Testis (tissue), 5 donors: ENCODE measurements around the gene SULT2B1. TPM values are rescaled to one million over a fixed set of nuclear protein-coding genes. Genes with fewer than 3 reads are reported as not detected.

ENCODE experiments used
- DNase-seq: peaks from one replicate; pipeline ENCODE4 v3.0.0-alpha.2; 2019
- H3K27ac ChIP-seq, 2 donors: fragments of 200-600 bp; sonication (generic); one replicate each; pipeline ENCODE4 v1.5.1; 2019
- H3K27me3 ChIP-seq: fragments of 200-600 bp; sonication (generic); one replicate; pipeline ENCODE4 v1.5.1; 2019
- H3K36me3 ChIP-seq: fragments of 200-600 bp; sonication (generic); one replicate; pipeline ENCODE4 v1.5.1; 2017; ENCODE audit warnings: low read depth; ENCODE audit errors: missing control alignments
- H3K4me1 ChIP-seq: fragments of 200-600 bp; sonication (generic); one replicate; pipeline ENCODE4 v1.5.1; 2019
- H3K4me3 ChIP-seq, 2 donors: fragments of 200-600 bp; sonication (generic); one replicate each; pipeline ENCODE4 v1.5.1; 2017 to 2019
- H3K9me3 ChIP-seq: fragments of 200-600 bp; sonication (generic); one replicate; pipeline ENCODE4 v1.5.1; 2017
- CTCF ChIP-seq, 3 experiments: fragments of 450-650 bp in 2 of 3; fragments of 200-600 bp in 1 of 3; sonication (generic) in 1 of 3; IDR thresholded peaks; one replicate each; pipeline ENCODE4 v1.5.1; 2016 to 2019; ENCODE audit warnings: antibody characterized with exemption in 3 of 3, mild to moderate bottlenecking in 2 of 3, moderate library complexity in 1 of 3
- POLR2A ChIP-seq: fragments of 450-650 bp; IDR thresholded peaks from one replicate; pipeline ENCODE4 v1.6.1; 2017; ENCODE audit warnings: antibody characterized with exemption, mild to moderate bottlenecking, moderate library complexity
- WGBS, 2 donors: methylation state at CpG; one replicate each; pipeline ENCODE4 v1.1.5; 2018; 5-methylcytosine and 5-hydroxymethylcytosine counted together
- intact Hi-C: fragments of 100-400 bp; cut with DNase I; formaldehyde crosslinking; loops from one replicate; pipeline ENCODE4 v1.15.1; 2023; ENCODE audit warnings: low total_unique reads
- long read RNA-seq, 2 donors: transcript quantifications; one replicate each; lab custom pipeline, GENCODE V29; 2026
- polyA plus RNA-seq: library from polyadenylated mRNA; stranded (reverse); fragments of 350-450 nt; fragmentation: Illumina TruSeq; extraction: RNeasy Lipid Tissue Mini Kit (QIAGEN cat#74804); gene quantifications from one replicate; pipeline ENCODE4 v1.2.3, GENCODE V29; 2014; ENCODE audit warnings: low read depth, low replicate concordance; ENCODE audit not compliant: insufficient read depth
- total RNA-seq, 2 donors: library from RNA; depleted of rRNA; stranded (reverse); fragments of >200 nt; gene quantifications; one replicate each; pipeline ENCODE4 v1.2.3, GENCODE V29; 2016

SULT2B1 gene
- total RNA-seq (1 to 10 TPM; 1.1 to 1.4 TPM), polyA plus RNA-seq (1.0 TPM)
- long read RNA-seq, donor 1 = 0 reads
- long read RNA-seq, donor 2 = 0 reads

DNA sequence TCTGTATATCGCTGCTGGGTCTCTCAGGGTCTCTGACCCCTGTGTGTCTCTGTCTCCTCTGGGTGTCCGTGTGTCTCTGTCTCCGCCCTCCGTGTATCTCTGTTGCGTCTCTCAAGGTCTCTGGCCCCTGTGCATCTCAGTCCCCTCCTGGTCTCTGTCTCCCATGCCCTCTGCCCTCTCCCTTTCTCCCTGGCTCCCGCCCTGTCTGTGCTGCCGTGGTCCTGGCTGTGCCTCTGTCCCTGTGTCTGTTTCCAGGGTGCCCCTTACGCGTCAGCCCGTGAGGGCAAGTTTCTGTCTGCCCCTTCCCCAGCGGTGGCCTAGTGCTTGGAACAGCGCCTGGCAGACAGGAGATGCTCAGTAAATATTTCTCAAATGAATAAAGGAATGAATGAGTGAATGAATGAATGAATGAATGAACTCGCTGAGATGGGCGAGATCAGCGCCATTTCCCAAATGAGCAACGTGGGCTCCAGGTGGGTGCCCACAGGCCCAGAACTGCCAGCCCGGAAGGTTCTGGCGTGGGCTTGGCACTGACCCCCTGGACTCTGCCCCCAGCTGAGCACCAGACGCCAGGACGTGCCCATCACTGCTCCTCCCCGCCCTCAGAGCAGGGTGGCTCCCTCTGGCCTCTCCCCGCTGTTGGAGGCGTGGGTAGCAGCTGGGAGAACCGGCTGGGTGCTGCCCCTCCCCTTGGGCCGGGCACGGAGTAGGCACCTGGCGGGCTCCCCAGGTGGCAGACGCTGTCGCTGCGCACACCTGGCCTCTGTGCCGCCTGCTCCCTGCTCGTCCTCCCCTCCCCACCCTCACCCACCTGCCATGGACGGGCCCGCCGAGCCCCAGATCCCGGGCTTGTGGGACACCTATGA, at the start of gene SULT2B1:
SULT2B1 (plus strand) TSS at position 736 of the 866 bp plus-strand sequence; CDS start at position 817, 81 bp downstream.
- DNase-seq = no peak
- Histone ChIP-seq H3K27ac (no peak within 1 kb of the TSS), H3K9me3 (no peaks in the 10 kb centered on the region), H3K4me1 (peaks cover 4% of the 10 kb centered on the region), H3K27me3 (no peaks in the 10 kb centered on the region), H3K36me3 (no peaks in the 10 kb centered on the region), H3K4me3 (no peak within 1 kb of the TSS)
- WGBS, 2 donors = 71 to 73% methylated on average over 27 to 30 of the region's 36 CpGs
- no peak for TF ChIP-seq POLR2A
- TF ChIP-seq CTCF (IDR thresholded peaks at IDR 0.05) = no peak
- intact Hi-C loops = no loop called here

GRCh38 chr19:48502350-48503018, 49.5 kb upstream of the SULT2B1 start:
- intact Hi-C loops = loop anchor here (10.0 kb wide), 1 partner anchor 82 kb away; no protein-coding TSS in a partner anchor
- Histone ChIP-seq H3K9me3 (no peaks in the 10 kb centered on the region), H3K27ac (no peak overlapping the region), H3K27me3 (no peaks in the 10 kb centered on the region), H3K36me3 (no peaks in the 10 kb centered on the region), H3K4me3 (peak overlapping the region in 1 of 2 donors; percentile 13), H3K4me1 (no peaks in the 10 kb centered on the region)
- TF ChIP-seq POLR2A = no peak
- no peak for TF ChIP-seq CTCF (IDR thresholded peaks at IDR 0.05)
- DNase-seq = no peak
- 28 to 29% methylated on average over 23 to 27 of the region's 27 CpGs for WGBS, 2 donors

- WGBS, 2 donors = 63 to 75% methylated on average over 5 of the region's 5 CpGs
- Histone ChIP-seq H3K27ac (no peak overlapping the region), H3K4me3 (no peak overlapping the region), H3K36me3 (no peaks in the 10 kb centered on the region), H3K4me1 (no peaks in the 10 kb centered on the region), H3K9me3 (no peaks in the 10 kb centered on the region), H3K27me3 (no peaks in the 10 kb centered on the region)
- DNase-seq = no peak
- TF ChIP-seq POLR2A (no peak), CTCF (IDR thresholded peaks at IDR 0.05) (peak; percentile 49 to 55 (median 50))
- intact Hi-C loops = loop anchor here (10.0 kb wide), 1 partner anchor 79 kb away; no protein-coding TSS in a partner anchor
Observed at GRCh38 chr19:48506138-48506733, 45.7 kb upstream of the SULT2B1 start.

DNA sequence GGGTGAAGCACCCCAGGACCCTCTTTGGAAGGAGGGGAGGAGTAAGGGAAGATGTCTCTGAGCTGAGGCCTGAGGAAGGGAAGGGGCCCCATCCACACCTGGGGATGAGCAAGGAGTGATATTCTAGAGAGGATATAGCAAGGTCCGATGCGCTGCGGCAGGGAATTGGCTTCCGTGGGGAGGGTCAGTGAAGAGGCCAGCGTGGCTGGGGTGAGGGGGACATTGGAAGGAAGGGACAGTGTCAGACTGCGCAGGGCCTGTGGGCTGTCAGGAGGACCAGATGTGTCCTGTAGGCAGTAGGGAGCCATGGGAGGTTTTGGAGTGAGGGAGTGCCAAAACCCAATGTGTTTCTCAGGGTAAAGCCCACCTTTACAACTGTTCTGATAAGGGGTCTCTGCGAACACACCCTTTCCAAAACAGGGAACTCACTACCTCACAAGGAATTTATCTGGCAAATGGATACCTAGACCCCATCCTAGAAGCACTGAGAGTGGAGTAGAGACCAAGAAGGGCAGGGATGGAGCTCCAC, 44.0 kb upstream of the SULT2B1 start:
- Histone ChIP-seq H3K36me3 (no peaks in the 10 kb centered on the region), H3K9me3 (no peaks in the 10 kb centered on the region), H3K27me3 (no peaks in the 10 kb centered on the region), H3K4me1 (no peaks in the 10 kb centered on the region), H3K4me3 (no peak overlapping the region), H3K27ac (no peak overlapping the region)
- no peak for DNase-seq
- intact Hi-C loops = loop anchor here (10.0 kb wide), 1 partner anchor 77 kb away; no protein-coding TSS in a partner anchor
- WGBS, 2 donors = 87 to 91% methylated on average over 7 of the region's 7 CpGs
- TF ChIP-seq CTCF (IDR thresholded peaks at IDR 0.05) (no peak), POLR2A (no peak)
